Measurements from ENCODE around the gene NFIL3.
"Not testable (repeated sequence)": the region's sequence is repeated elsewhere in the genome, so short reads cannot be mapped to it uniquely, and the experiment has no call there.

NFIL3 gene

DNA sequence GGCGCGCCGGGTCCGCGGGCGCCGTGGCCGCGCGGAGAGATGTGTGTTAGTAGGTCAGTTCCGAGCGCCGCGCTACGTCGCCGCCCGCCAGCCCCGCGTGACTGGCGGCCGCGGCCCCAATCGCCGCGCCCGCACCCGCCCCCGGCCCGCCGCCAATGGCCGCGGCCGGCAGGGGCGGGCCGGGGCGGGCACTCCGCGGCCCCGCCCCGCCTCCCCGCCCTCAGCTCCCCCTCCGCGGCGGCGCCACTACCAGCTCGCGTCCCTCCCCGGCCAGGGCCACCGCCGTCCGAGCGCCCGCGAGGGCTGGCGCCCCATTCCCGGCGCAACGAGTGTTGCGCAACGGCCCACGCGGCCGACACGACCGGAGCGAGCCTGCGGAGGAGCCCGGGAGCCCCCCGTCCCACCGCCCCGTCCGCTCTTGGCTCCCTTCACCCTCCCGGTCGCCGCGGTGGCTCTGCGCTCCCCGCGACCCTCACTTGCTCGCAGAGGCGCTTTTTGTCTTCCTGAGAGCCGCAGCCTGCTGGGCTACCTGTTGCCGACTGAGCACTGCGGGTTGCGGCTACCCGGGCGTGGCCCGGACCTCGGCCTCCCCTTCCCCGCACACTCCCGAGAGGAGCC is at the start of gene NFIL3:
Gene NFIL3, minus strand, starts transcription at position 48 of the 618 bp plus-strand sequence. CDS start 13,098 bp downstream, outside the sequence.
- Histone ChIP-seq H3K36me3 (ENCODE audit: control insufficient read depth in 5 of 5, insufficient read depth in 5 of 5, low read length in 5 of 5) (no peaks in the 10 kb centered on the region), H3K9ac (ENCODE audit: low read length in 5 of 5) (peak within 1 kb of the TSS; percentile 69 to 99 (median 96)), H3K9me3 (ENCODE audit: control insufficient read depth in 5 of 5, low read length in 5 of 5) (no peaks in the 10 kb centered on the region), H3K27me3 (ENCODE audit: control insufficient read depth in 5 of 5, insufficient read depth in 4 of 5, low read length in 5 of 5) (no peaks in the 10 kb centered on the region), H3K27ac (ENCODE audit: low read depth, low read length) (peak within 1 kb of the TSS; percentile 97), H3K4me1 (ENCODE audit: control insufficient read depth in 5 of 5, insufficient read depth in 5 of 5, low read length in 5 of 5) (peaks cover 6 to 68% (median 44%) of the 10 kb centered on the region in 5 donors), H3K4me3 (ENCODE audit: low read depth in 1 of 5, low read length in 5 of 5) (peak within 1 kb of the TSS; percentile 85 to 96 (median 93))

DNA sequence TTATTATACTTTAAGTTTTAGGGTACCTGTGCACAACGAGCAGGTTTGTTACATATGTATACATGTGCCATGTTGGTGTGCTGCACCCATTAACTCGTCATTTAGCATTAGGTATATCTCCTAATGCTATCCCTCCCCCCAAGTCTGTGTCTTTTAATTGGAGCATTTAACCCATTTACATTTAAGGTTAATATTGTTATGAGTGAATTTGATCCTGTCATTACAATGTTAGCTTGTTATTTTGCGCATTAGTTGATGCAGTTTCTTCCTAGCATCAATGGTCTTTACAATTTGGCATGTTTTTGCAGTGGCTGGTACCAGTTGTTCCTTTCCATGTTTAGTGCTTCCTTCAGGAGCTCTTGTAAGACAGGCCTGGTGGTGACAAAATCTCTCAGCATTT is 47.9 kb upstream of the NFIL3 start:
- H3K9ac ChIP-seq (ENCODE audit: low read length in 5 of 5); H3K9me3 ChIP-seq (ENCODE audit: control insufficient read depth in 5 of 5, low read length in 5 of 5); H3K4me1 ChIP-seq (ENCODE audit: control insufficient read depth in 5 of 5, insufficient read depth in 5 of 5, low read length in 5 of 5); H3K4me3 ChIP-seq (ENCODE audit: low read depth in 1 of 5, low read length in 5 of 5); H3K27ac ChIP-seq (ENCODE audit: low read depth, low read length); H3K36me3 ChIP-seq (ENCODE audit: control insufficient read depth in 5 of 5, insufficient read depth in 5 of 5, low read length in 5 of 5); H3K27me3 ChIP-seq (ENCODE audit: control insufficient read depth in 5 of 5, insufficient read depth in 4 of 5, low read length in 5 of 5): not testable (repeated sequence)

GRCh38 chr9:91465420-91465819 is 41.8 kb upstream of the NFIL3 start:
- no peak overlapping the region for H3K27ac ChIP-seq (ENCODE audit: low read depth, low read length)
- no peak overlapping the region for H3K4me3 ChIP-seq (ENCODE audit: low read depth in 1 of 5, low read length in 5 of 5)
- peaks cover 0 to 5% (median 2%) of the 10 kb centered on the region in 5 donors for H3K9me3 ChIP-seq (ENCODE audit: control insufficient read depth in 5 of 5, low read length in 5 of 5)
- no peaks in the 10 kb centered on the region for H3K27me3 ChIP-seq (ENCODE audit: control insufficient read depth in 5 of 5, insufficient read depth in 4 of 5, low read length in 5 of 5)
- no peaks in the 10 kb centered on the region for H3K4me1 ChIP-seq (ENCODE audit: control insufficient read depth in 5 of 5, insufficient read depth in 5 of 5, low read length in 5 of 5)
- H3K36me3 ChIP-seq (ENCODE audit: control insufficient read depth in 5 of 5, insufficient read depth in 5 of 5, low read length in 5 of 5), result no peaks in the 10 kb centered on the region
- H3K9ac ChIP-seq (ENCODE audit: low read length in 5 of 5), result no peak overlapping the region

- Histone ChIP-seq H3K4me3 (ENCODE audit: low read depth in 1 of 5, low read length in 5 of 5) (no peak overlapping the region), H3K9ac (ENCODE audit: low read length in 5 of 5) (no peak overlapping the region), H3K4me1 (ENCODE audit: control insufficient read depth in 5 of 5, insufficient read depth in 5 of 5, low read length in 5 of 5) (no peaks in the 10 kb centered on the region), H3K36me3 (ENCODE audit: control insufficient read depth in 5 of 5, insufficient read depth in 5 of 5, low read length in 5 of 5) (no peaks in the 10 kb centered on the region), H3K27me3 (ENCODE audit: control insufficient read depth in 5 of 5, insufficient read depth in 4 of 5, low read length in 5 of 5) (no peaks in the 10 kb centered on the region), H3K9me3 (ENCODE audit: control insufficient read depth in 5 of 5, low read length in 5 of 5) (peaks cover 0 to 2% (median 0%) of the 10 kb centered on the region in 5 donors), H3K27ac (ENCODE audit: low read depth, low read length) (no peak overlapping the region)
Measured at GRCh38 chr9:91458906-91459305, 35.3 kb upstream of the NFIL3 start.

DNA sequence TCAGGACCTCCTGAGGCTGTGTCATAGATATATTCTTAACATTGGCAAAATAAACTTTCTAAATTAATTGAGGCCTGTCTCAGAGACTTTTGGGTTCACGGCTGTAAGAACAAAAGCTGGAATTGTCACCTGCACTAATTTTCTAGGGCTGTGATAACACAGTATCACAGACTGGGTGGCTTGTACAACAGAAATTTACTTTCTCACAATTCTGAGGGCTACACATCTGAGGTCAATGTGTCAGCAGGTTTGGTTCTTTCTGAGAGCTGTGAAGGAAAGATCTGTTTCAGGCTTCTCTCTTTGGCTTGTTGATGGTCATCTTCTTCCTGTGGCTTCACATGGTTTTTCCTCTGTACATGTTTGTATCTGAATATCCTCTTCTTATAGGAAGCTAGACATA is 29.2 kb upstream of the NFIL3 start:
- no peak overlapping the region for H3K27ac ChIP-seq (ENCODE audit: low read depth, low read length)
- no peaks in the 10 kb centered on the region for H3K27me3 ChIP-seq (ENCODE audit: control insufficient read depth in 5 of 5, insufficient read depth in 4 of 5, low read length in 5 of 5)
- H3K9ac ChIP-seq (ENCODE audit: low read length in 5 of 5), result no peak overlapping the region
- H3K4me3 ChIP-seq (ENCODE audit: low read depth in 1 of 5, low read length in 5 of 5), result no peak overlapping the region
- H3K9me3 ChIP-seq (ENCODE audit: control insufficient read depth in 5 of 5, low read length in 5 of 5), result peaks cover 0 to 4% (median 0%) of the 10 kb centered on the region in 5 donors
- no peaks in the 10 kb centered on the region for H3K36me3 ChIP-seq (ENCODE audit: control insufficient read depth in 5 of 5, insufficient read depth in 5 of 5, low read length in 5 of 5)
- H3K4me1 ChIP-seq (ENCODE audit: control insufficient read depth in 5 of 5, insufficient read depth in 5 of 5, low read length in 5 of 5), result no peaks in the 10 kb centered on the region

GRCh38 chr9:91451431-91452270 is 28.0 kb upstream of the NFIL3 start:
- Histone ChIP-seq H3K9ac (ENCODE audit: low read length in 5 of 5) (no peak overlapping the region), H3K4me1 (ENCODE audit: control insufficient read depth in 5 of 5, insufficient read depth in 5 of 5, low read length in 5 of 5) (no peaks in the 10 kb centered on the region), H3K9me3 (ENCODE audit: control insufficient read depth in 5 of 5, low read length in 5 of 5) (peaks cover 0 to 4% (median 0%) of the 10 kb centered on the region in 5 donors), H3K27me3 (ENCODE audit: control insufficient read depth in 5 of 5, insufficient read depth in 4 of 5, low read length in 5 of 5) (no peaks in the 10 kb centered on the region), H3K36me3 (ENCODE audit: control insufficient read depth in 5 of 5, insufficient read depth in 5 of 5, low read length in 5 of 5) (no peaks in the 10 kb centered on the region), H3K27ac (ENCODE audit: low read depth, low read length) (no peak overlapping the region), H3K4me3 (ENCODE audit: low read depth in 1 of 5, low read length in 5 of 5) (no peak overlapping the region)

DNA sequence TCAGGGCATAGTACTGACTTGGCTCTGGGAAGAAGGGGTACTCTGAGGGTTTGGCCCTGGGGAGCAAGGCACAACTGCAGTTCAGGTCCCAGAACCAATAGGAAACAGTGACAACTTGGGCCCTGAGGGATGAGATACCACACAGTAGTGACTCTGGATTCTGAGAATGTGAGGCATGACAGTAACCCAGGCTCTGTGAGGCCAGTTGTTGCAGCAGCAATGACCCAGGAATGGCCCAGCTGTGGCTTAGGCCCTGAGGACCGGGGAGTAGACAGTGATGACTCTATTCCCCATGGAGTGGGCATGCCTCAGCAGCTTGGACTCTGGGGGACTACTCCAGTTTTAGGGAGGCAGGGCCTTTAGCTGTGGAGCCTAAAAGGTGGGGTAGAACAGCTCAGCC is 21.5 kb upstream of the NFIL3 start:
- H3K27me3 ChIP-seq (ENCODE audit: control insufficient read depth in 5 of 5, insufficient read depth in 4 of 5, low read length in 5 of 5), result no peaks in the 10 kb centered on the region
- no peak overlapping the region for H3K4me3 ChIP-seq (ENCODE audit: low read depth in 1 of 5, low read length in 5 of 5)

DNA sequence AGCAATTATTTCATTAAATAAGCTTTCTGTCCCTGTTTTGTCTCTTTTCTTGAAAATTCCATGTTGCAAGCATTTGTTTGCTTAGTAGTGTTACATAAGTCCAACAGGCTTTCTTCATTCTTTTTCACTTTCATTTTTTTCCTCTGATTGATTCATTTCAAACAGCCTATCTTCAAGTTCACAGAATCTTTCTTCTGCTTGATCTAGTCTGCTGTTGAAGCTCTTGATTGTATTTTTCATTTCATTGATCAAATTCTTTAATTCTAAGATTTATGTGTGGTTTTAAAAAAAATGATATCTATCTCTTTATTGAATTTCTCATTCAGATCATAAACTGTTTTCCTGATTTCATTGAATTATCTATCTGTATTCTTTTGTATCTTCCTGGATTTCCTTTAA is 20.4 kb upstream of the NFIL3 start:
- H3K27me3 ChIP-seq (ENCODE audit: control insufficient read depth in 5 of 5, insufficient read depth in 4 of 5, low read length in 5 of 5), result no peaks in the 10 kb centered on the region
- H3K9me3 ChIP-seq (ENCODE audit: control insufficient read depth in 5 of 5, low read length in 5 of 5), result peaks cover 4 to 28% (median 19%) of the 10 kb centered on the region in 5 donors
- H3K27ac ChIP-seq (ENCODE audit: low read depth, low read length), result no peak overlapping the region
- no peak overlapping the region for H3K9ac ChIP-seq (ENCODE audit: low read length in 5 of 5)
- no peaks in the 10 kb centered on the region for H3K36me3 ChIP-seq (ENCODE audit: control insufficient read depth in 5 of 5, insufficient read depth in 5 of 5, low read length in 5 of 5)
- H3K4me3 ChIP-seq (ENCODE audit: low read depth in 1 of 5, low read length in 5 of 5), result no peak overlapping the region
- H3K4me1 ChIP-seq (ENCODE audit: control insufficient read depth in 5 of 5, insufficient read depth in 5 of 5, low read length in 5 of 5), result no peaks in the 10 kb centered on the region

More for the DNA sequence above, 21.5 kb upstream of the NFIL3 start:
- no peak overlapping the region for H3K27ac ChIP-seq (ENCODE audit: low read depth, low read length)
- peaks cover 4 to 28% (median 19%) of the 10 kb centered on the region in 5 donors for H3K9me3 ChIP-seq (ENCODE audit: control insufficient read depth in 5 of 5, low read length in 5 of 5)
- no peaks in the 10 kb centered on the region for H3K36me3 ChIP-seq (ENCODE audit: control insufficient read depth in 5 of 5, insufficient read depth in 5 of 5, low read length in 5 of 5)
- H3K9ac ChIP-seq (ENCODE audit: low read length in 5 of 5), result no peak overlapping the region
- H3K4me1 ChIP-seq (ENCODE audit: control insufficient read depth in 5 of 5, insufficient read depth in 5 of 5, low read length in 5 of 5), result no peaks in the 10 kb centered on the region

GRCh38 chr9:91443321-91443993 is 19.8 kb upstream of the NFIL3 start:
- H3K4me1 ChIP-seq (ENCODE audit: control insufficient read depth in 5 of 5, insufficient read depth in 5 of 5, low read length in 5 of 5), result no peaks in the 10 kb centered on the region
- H3K4me3 ChIP-seq (ENCODE audit: low read depth in 1 of 5, low read length in 5 of 5), result no peak overlapping the region
- H3K27me3 ChIP-seq (ENCODE audit: control insufficient read depth in 5 of 5, insufficient read depth in 4 of 5, low read length in 5 of 5), result no peaks in the 10 kb centered on the region
- no peak overlapping the region for H3K9ac ChIP-seq (ENCODE audit: low read length in 5 of 5)
- H3K27ac ChIP-seq (ENCODE audit: low read depth, low read length), result no peak overlapping the region
- peaks cover 4 to 28% (median 19%) of the 10 kb centered on the region in 5 donors for H3K9me3 ChIP-seq (ENCODE audit: control insufficient read depth in 5 of 5, low read length in 5 of 5)
- no peaks in the 10 kb centered on the region for H3K36me3 ChIP-seq (ENCODE audit: control insufficient read depth in 5 of 5, insufficient read depth in 5 of 5, low read length in 5 of 5)

GRCh38 chr9:91436841-91437240 is 13.2 kb upstream of the NFIL3 start:
- Histone ChIP-seq H3K9me3 (ENCODE audit: control insufficient read depth in 5 of 5, low read length in 5 of 5) (no peaks in the 10 kb centered on the region), H3K4me3 (ENCODE audit: low read depth in 1 of 5, low read length in 5 of 5) (no peak overlapping the region), H3K27ac (ENCODE audit: low read depth, low read length) (no peak overlapping the region), H3K9ac (ENCODE audit: low read length in 5 of 5) (no peak overlapping the region), H3K4me1 (ENCODE audit: control insufficient read depth in 5 of 5, insufficient read depth in 5 of 5, low read length in 5 of 5) (no peaks in the 10 kb centered on the region), H3K27me3 (ENCODE audit: control insufficient read depth in 5 of 5, insufficient read depth in 4 of 5, low read length in 5 of 5) (no peaks in the 10 kb centered on the region), H3K36me3 (ENCODE audit: control insufficient read depth in 5 of 5, insufficient read depth in 5 of 5, low read length in 5 of 5) (no peaks in the 10 kb centered on the region)

Data from subcutaneous abdominal adipose tissue (tissue), 5 donors.